Stimulated activated CD4-positive, alpha-beta T cell treated with anti-CD3 and anti-CD28 coated beads, TNF-alpha, amount 100 ng/mL, for 1 hour (primary cell): ENCODE measurements around the gene FILIP1L.

ENCODE experiments used
- DNase-seq, 3 donors: peaks; one replicate each; pipeline ENCODE4 v3.0.0-alpha.2; 2020; ENCODE audit warnings: low read depth in 3 of 3, low spot score in 1 of 3

The FILIP1L gene

DNA sequence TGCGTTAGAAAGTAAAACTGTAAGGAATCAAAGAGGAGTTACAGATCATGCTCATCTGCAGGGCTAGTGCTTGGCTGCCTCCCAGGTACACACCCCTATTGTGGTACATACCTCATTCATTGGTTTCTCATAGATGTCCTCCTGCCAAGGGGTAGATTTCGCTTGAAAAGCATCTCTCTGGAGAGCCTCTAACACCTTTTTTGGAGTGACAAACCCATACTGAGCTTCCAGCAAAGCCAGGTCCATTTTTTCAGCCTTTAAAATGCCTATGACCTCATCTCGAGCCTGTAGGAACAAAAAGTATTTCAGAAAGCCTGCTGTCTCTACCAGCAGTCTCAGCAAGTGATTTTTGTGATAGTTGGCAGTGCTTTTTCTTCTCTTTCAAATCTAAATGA lies 184.6 kb downstream of the FILIP1L start:
- DNase-seq: no peak

DNA sequence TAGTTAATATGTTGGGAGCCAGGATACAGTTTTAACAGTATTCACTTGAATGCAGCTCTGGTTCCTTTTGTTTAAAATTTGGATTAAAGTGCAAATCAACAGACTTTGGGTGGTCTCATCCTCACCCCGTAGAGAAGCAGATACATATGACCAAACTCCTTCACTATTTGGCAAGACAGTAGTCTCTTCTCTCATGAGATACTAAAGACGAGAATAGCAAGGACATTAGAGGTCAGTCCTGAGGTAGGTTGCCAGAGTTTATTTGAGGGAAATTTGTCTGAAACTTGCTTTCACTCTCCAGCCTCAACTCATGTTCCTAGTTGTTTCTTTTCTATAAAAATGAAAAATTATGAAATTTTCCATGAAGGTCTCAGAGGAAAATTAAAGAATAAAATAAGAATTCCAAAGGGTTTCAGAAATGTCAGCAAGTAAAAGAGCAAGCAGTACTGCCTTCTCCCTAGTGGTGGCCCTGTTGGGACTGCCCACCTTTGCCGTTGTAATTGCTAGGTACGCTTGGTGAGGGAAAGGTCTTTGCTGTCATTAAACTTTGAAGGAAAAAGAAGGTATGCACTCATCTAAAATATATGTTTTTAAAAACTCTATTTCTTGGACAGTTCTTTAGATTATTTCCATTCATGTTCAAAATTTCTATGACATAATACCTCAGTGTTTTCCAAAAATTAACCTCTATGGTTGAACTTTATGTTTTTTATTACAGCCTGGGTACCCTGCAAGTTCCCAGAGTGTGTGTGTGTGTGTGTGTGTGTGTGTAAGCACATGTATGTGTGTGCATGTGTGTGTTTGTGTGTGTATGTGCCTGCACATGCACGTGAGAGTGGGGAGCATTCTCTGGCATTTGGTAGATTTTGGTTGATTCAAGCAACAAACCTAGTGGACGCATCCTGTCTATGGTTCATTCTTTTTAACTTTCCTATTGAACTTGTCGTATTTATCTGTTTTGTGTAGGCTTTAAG lies 185.2 kb downstream of the FILIP1L start:
- no peak for DNase-seq

DNA sequence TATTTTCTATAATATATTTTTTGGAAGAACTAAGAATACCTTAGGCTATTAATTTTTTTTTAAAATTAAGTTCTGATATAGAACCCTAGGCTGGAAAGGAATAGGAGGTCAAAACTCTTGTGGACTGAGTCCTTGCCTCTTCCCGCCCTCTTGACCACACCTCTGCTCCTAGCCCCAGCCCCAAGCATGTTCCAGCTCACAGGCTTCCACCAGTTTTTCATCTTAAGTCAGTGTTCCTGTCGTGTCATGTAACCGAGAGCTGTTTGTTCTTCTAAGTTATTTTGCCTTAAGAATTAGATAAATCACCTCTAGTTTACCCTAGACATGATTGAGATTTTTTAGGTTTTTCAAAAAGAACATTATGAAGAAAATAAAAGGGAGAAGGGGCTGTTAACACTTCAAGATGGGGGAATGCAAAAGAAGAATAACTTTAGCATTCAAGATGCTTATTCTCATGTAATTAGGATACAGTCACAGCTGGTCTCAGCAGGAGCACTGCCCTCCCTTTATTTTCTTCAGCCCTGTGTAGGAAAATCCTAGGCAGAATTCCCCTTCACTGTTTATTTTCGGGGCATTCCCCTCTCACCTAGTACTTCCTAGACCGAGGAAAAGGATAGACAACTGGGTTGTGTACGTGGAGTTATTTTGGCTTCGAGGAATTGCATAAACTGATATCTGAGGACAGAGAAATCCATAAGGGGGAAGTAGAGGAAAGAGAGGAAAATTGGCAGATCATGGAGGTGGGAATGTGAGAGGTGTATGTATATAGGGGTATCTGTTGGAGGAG lies 186.4 kb downstream of the FILIP1L start:
- no peak for DNase-seq

DNA sequence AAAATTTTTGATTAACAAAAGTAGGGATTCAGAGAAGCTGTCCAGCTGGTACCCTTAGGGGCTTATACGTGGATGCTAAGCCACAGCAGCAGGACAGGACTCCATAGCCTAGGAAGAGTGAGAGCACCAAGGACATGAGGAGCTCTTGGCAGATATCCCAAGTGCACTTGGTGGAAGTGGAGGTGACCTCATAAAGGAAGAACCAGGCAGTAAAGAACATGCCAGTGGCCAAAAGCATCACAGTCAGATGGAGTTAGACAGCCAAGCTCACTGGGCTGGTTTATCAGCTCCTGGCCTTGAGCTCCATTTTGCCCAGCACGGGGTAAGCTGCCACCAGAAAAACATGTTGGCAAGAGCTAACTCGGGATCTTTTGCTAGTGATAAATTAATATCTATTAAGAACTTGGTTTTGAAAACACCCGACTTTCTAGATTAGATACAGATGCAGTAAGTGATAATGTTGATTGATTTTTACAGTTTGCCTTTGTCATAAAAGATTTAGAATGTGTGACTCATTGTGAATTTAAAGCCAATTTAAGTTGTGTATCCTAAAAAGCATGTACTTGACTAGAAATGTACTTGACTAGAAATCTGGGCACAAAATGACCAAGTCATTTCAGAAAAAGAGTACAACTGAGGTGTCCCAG lies 188.6 kb downstream of the FILIP1L start:
- no peak for DNase-seq

DNA sequence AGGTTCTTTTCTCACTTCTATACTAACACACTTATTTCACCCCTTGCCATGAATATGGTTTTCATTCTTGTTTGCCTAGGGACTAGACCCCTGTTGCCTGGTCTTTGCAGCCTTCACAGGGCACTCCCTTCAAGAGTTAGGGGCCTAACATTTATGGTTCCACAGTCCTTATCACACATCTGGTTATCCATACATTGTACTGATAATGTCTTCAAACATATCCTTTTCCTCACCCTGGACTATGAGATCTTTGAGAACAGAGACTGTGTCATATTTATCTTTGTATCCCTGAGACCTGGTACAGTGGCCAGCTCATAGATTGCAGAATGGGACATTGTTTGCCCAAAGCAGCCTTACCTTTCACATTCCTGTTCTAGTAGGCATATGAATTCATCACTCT lies 190.4 kb downstream of the FILIP1L start:
- DNase-seq: no peak

DNA sequence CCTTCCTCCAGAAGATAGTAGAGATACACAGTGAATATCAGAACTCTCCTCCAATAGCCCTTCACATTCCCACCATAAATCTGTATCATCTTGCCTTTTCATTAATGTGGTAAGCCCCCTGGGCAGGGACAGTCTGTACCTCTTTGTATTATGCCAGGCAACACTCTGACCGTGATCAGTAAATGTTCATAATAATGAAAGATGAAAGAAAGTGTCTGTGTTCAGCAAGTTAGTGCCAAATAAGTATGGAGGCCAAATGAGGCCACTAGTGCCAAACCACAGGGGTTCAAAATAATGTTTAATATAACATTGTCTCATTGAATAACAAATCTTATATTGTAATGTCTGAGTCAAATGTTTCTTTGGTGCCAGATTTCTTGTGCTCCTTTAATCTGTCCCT lies 192.3 kb downstream of the FILIP1L start:
- no peak for DNase-seq

DNA sequence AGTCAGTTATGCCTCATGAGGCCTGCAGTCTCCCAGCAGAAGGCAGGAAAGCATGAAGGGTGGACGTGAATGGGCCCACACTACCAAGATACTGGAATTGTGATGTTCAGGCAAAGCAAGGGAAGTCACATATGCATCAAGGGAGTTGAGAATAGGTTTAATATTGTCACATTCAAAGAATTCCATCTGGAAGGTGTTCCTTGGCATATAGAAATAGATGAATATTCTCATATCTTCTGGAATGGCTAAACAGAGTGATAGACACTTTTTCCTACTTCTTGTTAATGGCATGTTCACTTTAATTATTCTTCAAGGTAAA lies 193.0 kb downstream of the FILIP1L start:
- no peak for DNase-seq

DNA sequence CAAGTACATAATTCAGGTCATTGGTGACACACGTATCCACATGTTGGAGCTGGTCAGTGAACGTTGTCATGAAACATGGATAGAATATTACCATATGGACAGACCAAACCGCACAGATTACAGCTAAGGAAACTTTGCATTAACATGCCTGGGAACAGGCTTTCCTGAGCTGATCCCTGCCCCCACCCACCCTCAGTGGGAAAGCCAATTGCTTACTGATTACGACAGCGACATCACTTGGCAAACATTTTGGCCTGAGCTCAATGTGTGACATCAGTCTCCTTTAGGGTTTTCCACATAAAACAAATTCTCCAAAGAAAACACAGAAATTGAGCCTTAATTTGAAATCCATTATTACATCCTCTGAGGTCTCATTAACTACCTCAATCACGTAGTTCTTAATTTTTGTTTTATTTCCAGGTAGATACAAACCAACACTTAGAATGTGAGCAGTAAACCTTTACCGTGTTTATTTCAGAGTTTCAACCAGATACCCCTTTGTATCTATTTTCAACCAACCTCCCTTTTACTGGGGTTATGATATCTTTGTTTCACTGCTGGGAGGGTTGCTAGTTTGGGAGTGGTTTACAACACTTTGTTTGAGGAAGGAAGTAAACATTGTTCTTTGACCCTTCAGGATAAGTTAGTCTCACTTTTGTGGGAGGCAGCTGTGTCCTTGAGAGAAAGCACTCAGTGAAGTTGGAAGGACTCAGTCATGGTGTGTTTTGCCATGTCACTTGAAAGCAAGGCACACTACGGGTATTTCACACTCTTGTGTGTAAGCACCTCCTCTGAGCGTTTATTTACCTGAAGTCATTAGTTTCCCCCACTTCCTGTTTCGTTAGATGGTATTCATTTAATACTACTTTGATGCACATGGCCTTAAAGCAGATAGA lies 193.6 kb downstream of the FILIP1L start:
- DNase-seq: no peak

DNA sequence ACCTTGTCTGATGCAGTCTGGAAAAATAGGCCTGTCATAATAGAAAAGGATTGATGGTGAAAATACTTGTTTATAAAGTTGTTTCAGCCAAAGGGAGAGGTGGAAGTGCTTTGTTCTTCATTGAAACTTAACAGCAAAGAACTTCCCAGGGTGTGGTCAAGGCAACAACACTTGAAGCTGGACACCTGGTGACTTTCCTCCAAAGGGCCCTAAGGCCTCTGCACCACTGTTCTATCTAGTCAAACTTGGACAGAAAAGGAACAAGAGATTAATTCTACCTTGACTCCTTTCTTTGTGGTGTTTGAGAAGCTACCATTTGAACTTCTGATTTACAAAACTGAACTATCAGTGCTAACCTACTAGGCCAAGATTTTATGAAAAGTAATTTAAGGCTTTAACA lies 194.6 kb downstream of the FILIP1L start:
- no peak for DNase-seq

DNA sequence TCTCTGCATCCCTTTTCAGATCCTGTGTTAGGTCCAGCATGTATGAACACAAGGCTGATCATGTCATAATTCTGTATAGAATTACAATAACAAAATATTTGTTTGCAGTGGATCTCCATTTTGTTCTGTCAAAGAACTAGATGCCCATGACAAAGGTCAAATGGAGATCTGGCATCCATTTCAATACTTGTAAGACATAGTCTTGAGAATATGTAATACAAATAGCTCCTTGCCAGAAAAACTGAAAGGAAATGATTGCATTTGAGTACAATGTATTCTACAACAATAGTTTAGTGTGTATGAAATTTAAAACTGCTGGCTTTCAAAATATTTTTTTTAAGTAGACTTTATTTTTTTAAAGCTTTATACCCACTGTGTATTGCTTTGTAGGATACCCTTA lies 195.6 kb downstream of the FILIP1L start:
- no peak for DNase-seq

DNA sequence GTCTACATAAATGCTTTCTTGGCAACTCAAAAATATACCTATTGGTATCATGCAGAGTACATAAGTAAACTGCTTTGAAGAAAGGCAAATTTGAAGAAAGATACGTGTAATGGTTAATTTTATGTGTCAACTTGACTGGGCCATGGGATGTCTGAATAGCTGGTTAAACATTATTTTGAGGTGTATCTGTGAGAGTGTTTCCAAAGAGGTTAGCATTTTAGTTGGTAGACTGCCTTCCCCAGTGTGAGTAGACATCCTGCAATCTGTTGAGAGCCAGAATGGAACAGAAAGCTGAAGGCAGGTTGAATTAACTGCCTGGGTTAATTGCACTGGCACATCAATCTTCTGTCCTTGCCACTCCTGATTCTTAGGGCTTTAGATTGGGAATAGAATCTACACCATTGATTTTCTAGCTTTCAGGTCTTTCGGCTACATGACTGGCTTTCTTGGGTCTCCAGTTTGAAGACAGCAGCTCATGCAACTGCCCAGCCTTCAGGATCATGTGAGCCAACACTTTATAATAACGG lies 198.3 kb downstream of the FILIP1L start:
- DNase-seq: no peak

DNA sequence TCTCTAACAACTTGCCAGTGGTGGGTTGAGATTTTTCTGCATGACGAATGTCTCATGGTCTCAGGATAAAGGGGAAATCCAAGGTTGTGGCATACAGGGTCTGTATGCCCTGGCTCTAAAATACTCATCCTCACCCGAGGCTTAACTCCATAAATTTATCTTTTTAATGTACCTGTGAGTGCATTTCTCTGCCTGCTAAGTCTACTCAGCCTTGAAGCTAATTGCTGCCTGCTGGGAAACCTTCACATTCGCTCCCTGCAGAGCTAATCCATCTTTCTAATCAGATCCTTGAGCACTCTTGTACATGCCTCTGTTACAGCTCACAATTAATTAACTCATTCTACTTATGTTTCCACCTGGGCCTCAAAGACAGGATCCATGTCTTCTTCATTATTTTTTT lies 202.9 kb downstream of the FILIP1L start:
- DNase-seq: no peak

DNA sequence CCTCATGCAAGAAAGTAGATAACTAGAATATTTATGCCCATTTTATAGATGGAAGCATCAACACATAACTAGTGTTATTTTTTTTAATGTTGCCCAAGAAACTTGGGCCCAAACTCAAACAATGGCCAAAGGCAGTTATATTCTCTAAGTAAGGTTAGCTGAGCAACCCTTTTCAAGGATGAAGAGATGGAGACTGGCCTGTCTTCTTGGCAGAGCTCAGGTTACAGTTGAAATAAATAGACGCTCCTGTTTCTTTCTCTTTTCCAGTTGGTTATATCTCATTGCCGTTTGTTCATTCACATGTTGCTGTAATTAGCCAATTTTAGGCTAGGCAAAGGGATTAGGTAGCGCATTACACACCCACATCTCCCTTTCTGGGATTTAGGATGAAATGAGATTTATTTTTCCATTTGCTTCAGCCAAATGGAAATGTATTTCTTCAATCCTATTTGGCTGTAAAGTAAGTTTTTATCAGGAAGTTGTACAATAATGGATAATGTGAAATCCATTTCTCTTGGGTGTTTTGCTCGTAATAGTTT lies 203.5 kb downstream of the FILIP1L start:
- no peak for DNase-seq

DNA sequence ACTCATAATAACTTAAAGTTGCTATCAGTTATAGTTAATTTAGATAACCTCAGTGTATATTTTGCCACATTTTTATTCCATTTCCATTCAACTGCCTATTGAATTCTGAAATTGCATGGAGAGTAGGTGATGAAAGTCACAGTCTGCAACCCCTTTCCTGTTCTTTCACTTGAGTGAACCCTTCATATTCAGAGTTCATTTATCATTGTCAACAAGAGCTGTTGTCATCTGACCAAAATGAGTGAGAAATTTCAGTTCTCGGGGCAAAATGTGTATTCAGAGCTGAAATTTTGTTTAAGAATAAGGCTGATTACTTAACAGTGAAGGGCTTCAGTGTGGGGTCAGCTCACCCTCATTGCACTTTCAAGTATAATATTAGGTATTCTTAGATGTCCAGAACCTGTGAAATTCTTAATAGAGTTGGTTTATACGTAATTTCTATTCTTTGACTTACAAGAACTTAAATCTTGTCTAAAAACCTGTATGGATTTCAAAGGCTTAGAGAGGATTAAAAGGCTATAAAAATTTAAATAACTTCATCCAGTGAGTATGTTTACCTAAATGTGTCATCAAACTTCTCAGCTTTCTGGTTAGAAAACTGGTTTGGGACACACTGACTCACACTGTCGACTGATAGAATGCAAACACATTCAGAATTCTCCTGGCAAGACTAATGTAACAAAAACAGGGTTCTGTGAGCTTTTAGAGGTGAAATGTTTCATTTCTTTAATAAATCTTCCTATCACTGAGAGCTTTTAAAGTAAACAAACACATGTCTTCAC lies 204.4 kb downstream of the FILIP1L start:
- DNase-seq: no peak

DNA sequence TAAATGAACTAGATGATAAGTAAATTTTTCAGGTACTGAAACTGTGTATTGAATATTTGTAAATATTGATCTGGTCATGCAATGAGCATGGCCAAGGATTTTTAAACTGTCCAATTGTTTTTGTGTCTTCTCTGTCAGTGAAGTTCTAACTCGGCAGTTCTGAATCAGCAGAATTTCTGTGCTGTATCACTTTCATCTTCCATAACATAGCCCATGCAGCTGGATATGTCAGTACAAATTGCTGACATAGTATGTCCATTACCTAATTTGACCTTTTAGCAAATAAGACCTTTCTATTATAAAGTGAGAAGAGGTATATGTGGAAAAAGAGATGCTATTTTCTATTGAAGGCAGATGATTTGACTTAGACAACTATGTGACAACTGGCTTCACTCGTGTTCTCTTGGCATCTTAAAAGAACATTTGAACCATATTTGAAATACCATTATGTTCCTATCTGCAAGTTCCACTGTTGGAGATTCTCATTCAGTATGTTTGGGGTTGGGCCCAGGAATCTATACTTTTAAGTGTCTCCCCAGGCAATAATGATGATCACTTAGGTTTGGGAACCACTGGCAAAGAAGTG lies 206.2 kb downstream of the FILIP1L start:
- no peak for DNase-seq

DNA sequence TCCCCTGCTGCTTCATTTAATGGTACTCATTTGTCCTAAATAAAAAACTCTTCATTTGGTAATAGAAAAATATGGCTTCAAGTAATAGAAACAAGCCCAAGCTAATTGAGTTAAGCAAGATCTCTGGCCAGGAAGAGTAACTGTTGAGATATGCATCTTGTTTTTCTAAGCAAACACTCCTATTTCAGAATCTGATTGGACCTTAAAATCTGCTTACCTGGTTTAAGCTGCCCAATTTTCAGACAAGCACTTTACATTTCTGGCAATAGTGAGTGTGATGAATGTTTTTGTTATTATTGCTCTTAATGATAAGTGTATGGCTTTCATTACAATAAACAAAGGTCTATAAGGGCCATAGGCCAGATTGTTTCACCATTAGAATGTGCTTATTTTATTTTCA lies 210.4 kb downstream of the FILIP1L start:
- DNase-seq: no peak

DNA sequence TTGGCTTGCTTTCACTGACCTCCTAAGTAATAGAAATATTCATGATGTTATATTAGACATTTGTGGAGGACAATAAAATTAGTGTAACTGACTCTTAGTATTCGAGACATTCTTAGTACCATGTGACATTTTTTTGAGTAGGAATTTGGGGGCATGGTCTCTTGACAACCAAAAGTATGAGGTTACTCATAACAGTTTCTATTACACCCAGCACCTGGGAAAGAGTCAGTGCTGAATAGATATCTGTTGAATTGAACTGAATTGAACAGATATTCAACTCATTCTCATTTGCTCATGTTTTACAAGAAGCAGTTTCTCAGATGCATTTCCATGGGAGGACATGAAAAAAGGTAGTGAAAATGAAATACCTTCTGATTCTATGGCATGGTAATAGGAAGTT lies 212.2 kb downstream of the FILIP1L start:
- no peak for DNase-seq

DNA sequence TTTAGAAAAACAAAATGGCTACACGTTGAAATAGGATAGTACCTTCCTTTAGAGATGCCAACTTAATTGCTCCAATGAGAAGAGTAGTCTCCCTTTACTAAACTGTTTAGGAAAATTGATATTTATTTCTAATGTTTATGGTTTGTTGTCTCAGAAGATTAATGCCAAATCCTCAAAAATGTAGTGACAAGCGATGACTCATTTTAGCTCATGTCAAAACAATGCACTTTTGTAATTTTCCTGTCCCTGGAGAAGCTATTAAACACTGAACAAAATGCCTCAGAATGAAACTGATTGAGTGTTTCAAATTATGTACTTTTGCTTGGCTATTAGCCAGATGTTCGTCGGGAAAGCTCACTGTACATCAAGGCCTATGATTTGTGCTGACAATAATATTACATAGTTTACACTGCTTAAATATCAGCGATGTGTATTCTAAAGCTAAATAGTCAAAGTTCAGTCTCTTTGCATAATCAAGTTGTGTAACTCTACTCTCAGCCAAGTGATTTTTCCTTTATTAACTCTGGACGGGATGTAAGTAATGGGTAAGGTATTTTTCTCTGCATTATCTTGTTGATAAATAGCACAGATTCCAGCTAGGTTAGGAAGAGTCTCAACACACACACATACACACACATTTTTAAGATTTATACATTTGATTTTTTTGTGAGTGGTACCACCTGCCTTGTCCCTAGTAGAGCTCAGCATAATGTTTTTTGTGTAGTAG lies 212.9 kb downstream of the FILIP1L start:
- DNase-seq: no peak

DNA sequence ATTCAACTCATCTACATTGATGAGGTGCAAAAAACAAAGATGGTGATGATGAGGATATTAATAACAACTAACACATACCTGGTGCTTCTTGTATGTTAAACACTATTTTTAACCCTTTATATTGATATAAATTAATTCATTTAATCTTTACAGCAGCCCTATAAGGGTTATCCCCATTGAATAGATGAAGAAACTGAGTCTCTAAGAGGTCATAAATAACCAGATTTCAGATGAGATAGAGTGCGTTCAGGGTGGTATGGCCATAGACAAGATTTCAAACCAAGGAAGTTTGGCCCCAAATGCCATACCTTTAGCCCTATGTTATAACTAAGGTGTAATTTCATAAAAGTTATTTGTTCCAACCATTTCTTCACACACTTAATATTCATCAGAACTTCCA lies 214.1 kb downstream of the FILIP1L start:
- DNase-seq: no peak
